Epithelial cell of prostate (primary cell): Measurements from ENCODE around the gene LONP1.

Experiments
- DNase-seq: peaks from one replicate; pipeline ENCODE4 v3.0.0-alpha.2; 2011; ENCODE audit warnings: low read depth, low spot score
- H3K27ac ChIP-seq: fragments of 450-650 bp; 2 replicates; pipeline ENCODE4 v1.5.1; 2017; ENCODE audit warnings: mild to moderate bottlenecking

Gene LONP1

GRCh38 chr19:5661483-5661882, 58.5 kb downstream of the LONP1 start:
- H3K27ac ChIP-seq = no peak overlapping the region
- no peak for DNase-seq

GRCh38 chr19:5655412-5655811, 64.5 kb downstream of the LONP1 start:
- H3K27ac ChIP-seq = no peak overlapping the region
- DNase-seq = no peak

GRCh38 chr19:5654931-5655330, 65.0 kb downstream of the LONP1 start:
- no peak for DNase-seq
- no peak overlapping the region for H3K27ac ChIP-seq

- no peak overlapping the region for H3K27ac ChIP-seq
- no peak for DNase-seq
These were observed 67.7 kb downstream of the LONP1 start for GRCh38 chr19:5652261-5652660.

- no peak overlapping the region for H3K27ac ChIP-seq
- no peak for DNase-seq
These were observed 68.6 kb downstream of the LONP1 start for GRCh38 chr19:5651361-5651760.

- DNase-seq = no peak
- H3K27ac ChIP-seq = no peak overlapping the region
These were observed 71.5 kb downstream of the LONP1 start for GRCh38 chr19:5648464-5648863.

- no peak for DNase-seq
- H3K27ac ChIP-seq = no peak overlapping the region
These were observed 73.2 kb downstream of the LONP1 start for GRCh38 chr19:5646703-5647102.

GRCh38 chr19:5645409-5645808, 74.5 kb downstream of the LONP1 start:
- no peak overlapping the region for H3K27ac ChIP-seq
- DNase-seq = no peak

- DNase-seq = no peak
- H3K27ac ChIP-seq = no peak overlapping the region
These were observed 75.9 kb downstream of the LONP1 start for GRCh38 chr19:5644037-5644436.

GRCh38 chr19:5643060-5643459, 76.9 kb downstream of the LONP1 start:
- DNase-seq = no peak
- H3K27ac ChIP-seq = no peak overlapping the region

GRCh38 chr19:5642204-5642603, 77.7 kb downstream of the LONP1 start:
- DNase-seq = no peak
- no peak overlapping the region for H3K27ac ChIP-seq
